A549 (cell line): ENCODE data around the gene CHST6. TPM values are rescaled to one million over a fixed set of nuclear protein-coding genes. Genes with fewer than 3 reads are reported as not detected.
"Not testable (repeated sequence)": the region's sequence is repeated elsewhere in the genome, so short reads cannot be mapped to it uniquely, and the experiment has no call there.

Experiments
- ATAC-seq, 2 experiments: fragments of 200-7000 bp in 1 of 2; fragments of >200 bp in 1 of 2; cut with Nextera tagmentation in 1 of 2; cut with Tn5 transposase in 1 of 2; 3 replicates each; pipeline versions ENCODE4 v1.8.0 to v1.9.1; 2018 to 2020; ENCODE audit warnings: mild to moderate bottlenecking in 1 of 2, moderate library complexity in 1 of 2
- CTCF ChIA-PET: fragments of 300-600 bp; sonication (Branson Sonifier 250); formaldehyde crosslinking; extraction: SDS; loops from one replicate; lab custom pipeline; 2021; ENCODE audit warnings: antibody characterized with exemption, inconsistent platforms; lab: Yijun Ruan, JAX
- POLR2A ChIA-PET: fragments of 350-600 bp; formaldehyde crosslinking; extraction: SDS; loops from one replicate; lab custom pipeline; 2021; ENCODE audit warnings: antibody characterized with exemption, inconsistent platforms; lab: Yijun Ruan, JAX
- DNase-seq, 2 experiments: peaks; one replicate each; pipeline versions ENCODE4 v3.0.0 to v3.0.0-alpha.2; 2011 to 2016; ENCODE audit warnings: low read depth in 1 of 2, low spot score in 1 of 2
- FAIRE-seq: peaks from 2 replicates; lab custom pipeline; 2011; peaks lifted over from hg19 to GRCh38; lab: Jason Lieb, UNC
- H3K27ac ChIP-seq, 2 experiments: fragments of >200 bp; sonication (Bioruptor Twin); formaldehyde crosslinking; 3 replicates each; pipeline ENCODE4 v1.5.1; 2016 to 2017
- H3K4me1 ChIP-seq: fragments of >200 bp; sonication (Bioruptor Twin); formaldehyde crosslinking; 3 replicates; pipeline ENCODE4 v1.6.1; 2016
- H3K4me2 ChIP-seq: fragments of >200 bp; sonication (Bioruptor Twin); formaldehyde crosslinking; 3 replicates; pipeline ENCODE4 v1.6.1; 2016
- H3K4me3 ChIP-seq: fragments of >200 bp; sonication (Bioruptor Twin); formaldehyde crosslinking; 3 replicates; pipeline ENCODE4 v1.5.1; 2016
- H3K9me3 ChIP-seq: fragments of >200 bp; sonication (Bioruptor Twin); formaldehyde crosslinking; 3 replicates; pipeline ENCODE4 v1.6.1; 2016
- BHLHE40 ChIP-seq: IDR thresholded peaks from 2 replicates; pipeline ENCODE4 v1.6.1; 2012; ENCODE audit warnings: low read depth, low read length, inconsistent platforms
- CBX8 ChIP-seq: fragments of 200-600 bp; sonication (generic); IDR thresholded peaks from 2 replicates; pipeline ENCODE4 v1.6.1; 2016
- CHD4 ChIP-seq: fragments of 200-600 bp; sonication (generic); IDR thresholded peaks from 2 replicates; pipeline ENCODE4 v1.6.1; 2016; ENCODE audit warnings: antibody characterized with exemption, mild to moderate bottlenecking, borderline replicate concordance
- E2F6 ChIP-seq: IDR thresholded peaks from 2 replicates; pipeline ENCODE4 v1.6.1; 2012; ENCODE audit warnings: low read depth, borderline replicate concordance
- EHF ChIP-seq: fragments of 250-450 bp; sonication (Bioruptor Pico); IDR thresholded peaks from 2 replicates; pipeline ENCODE4 v1.5.0; 2020; ENCODE audit warnings: mild to moderate bottlenecking
- EHMT2 ChIP-seq: fragments of 200-600 bp; sonication (generic); IDR thresholded peaks from 2 replicates; pipeline ENCODE4 v1.6.1; 2016; ENCODE audit warnings: antibody characterized with exemption, low read depth, mild to moderate bottlenecking, moderate library complexity
- FOXS1 ChIP-seq: fragments of 250-450 bp; sonication (Bioruptor Pico); IDR thresholded peaks from 2 replicates; pipeline ENCODE4 v1.5.0; 2020; ENCODE audit warnings: mild to moderate bottlenecking, moderate library complexity
- GATA3 ChIP-seq: IDR thresholded peaks from 2 replicates; pipeline ENCODE4 v1.6.1; 2012; ENCODE audit warnings: borderline replicate concordance
- HDAC2 ChIP-seq: fragments of 200-600 bp; sonication (generic); IDR thresholded peaks from 2 replicates; pipeline ENCODE4 v1.6.1; 2016
- HMGXB4 ChIP-seq: fragments of 250-450 bp; sonication (Bioruptor Pico); IDR thresholded peaks from 2 replicates; pipeline ENCODE4 v1.5.0; 2021; ENCODE audit warnings: mild to moderate bottlenecking, moderate library complexity, borderline replicate concordance
- HOXA7 ChIP-seq: fragments of 250-450 bp; sonication (Bioruptor Pico); IDR thresholded peaks from 2 replicates; pipeline ENCODE4 v1.5.0; 2020; ENCODE audit warnings: mild to moderate bottlenecking, moderate library complexity
- HOXB5 ChIP-seq: fragments of 250-450 bp; sonication (Bioruptor Pico); IDR thresholded peaks from 2 replicates; pipeline ENCODE4 v1.5.0; 2020; ENCODE audit warnings: mild to moderate bottlenecking, moderate library complexity
- JUNB ChIP-seq: fragments of >200 bp; sonication (Bioruptor Twin); formaldehyde crosslinking; IDR thresholded peaks from 2 replicates; pipeline ENCODE4 v1.6.1; 2016
- KDM1A ChIP-seq: fragments of 200-600 bp; sonication (generic); IDR thresholded peaks from 2 replicates; pipeline ENCODE4 v1.6.1; 2016; ENCODE audit warnings: low read depth, mild to moderate bottlenecking
- MAFK ChIP-seq: fragments of 450-650 bp; IDR thresholded peaks from 2 replicates; pipeline ENCODE4 v1.6.1; 2014; ENCODE audit not compliant: partially characterized antibody
- MAZ ChIP-seq: fragments of 150-350 bp; IDR thresholded peaks from 2 replicates; pipeline ENCODE4 v1.6.1; 2014; ENCODE audit warnings: antibody characterized with exemption, low read depth, low read length, borderline replicate concordance
- NR3C1 ChIP-seq: fragments of >200 bp; sonication (Bioruptor Twin); formaldehyde crosslinking; IDR thresholded peaks from 3 replicates; pipeline ENCODE4 v1.6.1; 2017
- POLR2A ChIP-seq: IDR thresholded peaks from 2 replicates; pipeline ENCODE4 v1.6.1; 2012; ENCODE audit warnings: mild to moderate bottlenecking, low read length
- RARB ChIP-seq: fragments of 250-450 bp; sonication (Bioruptor Pico); IDR thresholded peaks from 2 replicates; pipeline ENCODE4 v1.8.0; 2021; ENCODE audit warnings: mild to moderate bottlenecking, moderate library complexity
- RCOR1 ChIP-seq: fragments of 150-350 bp; IDR thresholded peaks from 2 replicates; pipeline ENCODE4 v1.6.1; 2014; ENCODE audit warnings: antibody characterized with exemption, low read length, low read depth
- RNF2 ChIP-seq: fragments of 200-600 bp; sonication (generic); IDR thresholded peaks from 2 replicates; pipeline ENCODE4 v1.6.1; 2016; ENCODE audit warnings: low read depth, mild to moderate bottlenecking, antibody characterized with exemption, moderate library complexity, borderline replicate concordance
- SREBF2 ChIP-seq: fragments of 450-650 bp; IDR thresholded peaks from 2 replicates; pipeline ENCODE4 v1.6.1; 2014; ENCODE audit warnings: mild to moderate bottlenecking, moderate library complexity
- TP53 ChIP-seq: fragments of 250-450 bp; sonication (Bioruptor Pico); IDR thresholded peaks from 2 replicates; pipeline ENCODE4 v1.5.0; 2021; ENCODE audit warnings: mild to moderate bottlenecking, moderate library complexity
- ZSCAN20 ChIP-seq: fragments of 250-450 bp; sonication (Bioruptor Pico); IDR thresholded peaks from 2 replicates; pipeline ENCODE4 v1.8.0; 2022; ENCODE audit warnings: mild to moderate bottlenecking, moderate library complexity
- WGBS: methylation state at CpG from one replicate; pipeline ENCODE4 v1.1.6; 2017; ENCODE audit errors: missing lambda C conversion rate; 5-methylcytosine and 5-hydroxymethylcytosine counted together
- polyA plus RNA-seq, 4 experiments: library from polyadenylated mRNA; depleted of rRNA in 3 of 4; stranded (reverse); fragments of >200 nt; fragmentation: RNase III in 1 of 4; extraction: RNeasy Plus Mini Kit Qiagen cat#74134 plus additional on column Dnase treatment in 1 of 4; gene quantifications; 2 replicates in 3 of 4; 3 replicates in 1 of 4; pipeline ENCODE4 v1.2.3, GENCODE V29; 2011 to 2017

Gene CHST6
- polyA plus RNA-seq, 2 of the 4 experiments (the other 2 are of a cell fraction) = 0.37 to 0.74 TPM

GRCh38 chr16:75456971-75457370 is 38.3 kb downstream of the CHST6 start (continued):
- TF ChIP-seq NR3C1 = no peak
- no peak for TF ChIP-seq GATA3
- TF ChIP-seq BHLHE40 = no peak
- no peak for TF ChIP-seq EHMT2
- no peak for TF ChIP-seq RCOR1
- TF ChIP-seq KDM1A = no peak
- TF ChIP-seq ZSCAN20 = no peak
- no peak for TF ChIP-seq MAZ
- no peak for TF ChIP-seq POLR2A

GRCh38 chr16:75456486-75456885 is 38.8 kb downstream of the CHST6 start:
- peak; percentile 32 to 48; a peak in 2 of 6 replicates for ATAC-seq
- FAIRE-seq, H3K27ac ChIP-seq, H3K4me3 ChIP-seq, H3K9me3 ChIP-seq, DNase-seq, H3K4me1 ChIP-seq, H3K4me2 ChIP-seq: not testable (repeated sequence)
- ChIA-PET CTCF (interaction anchor here (1.0 to 4.8 kb wide), 6 partner anchors 7 to 176 kb away, joined by 3 to 37 read pairs (median 4); partner anchors contain the start of gene TMEM170A), POLR2A (interaction anchor here (0.8 kb wide), 1 partner anchor 35 kb away, joined by 4 read pairs; no protein-coding TSS in a partner anchor)
- WGBS = 92% methylated on average over 4 of the region's 4 CpGs

- DNase-seq (no peak), ATAC-seq (no peak), FAIRE-seq (no peak)
- TF ChIP-seq RNF2 = no peak
- Histone ChIP-seq H3K9me3 (no peaks in the 10 kb centered on the region), H3K4me2 (no peak overlapping the region), H3K27ac (no peak overlapping the region), H3K4me1 (no peaks in the 10 kb centered on the region; the same call in 2 of the 3 replicates), H3K4me3 (no peak overlapping the region)
- CTCF ChIA-PET = interaction anchor here (0.6 to 4.8 kb wide), 6 partner anchors 8 to 177 kb away, joined by 3 to 37 read pairs (median 4); partner anchors contain the start of gene TMEM170A
- WGBS = 89% methylated on average over 5 of the region's 5 CpGs
- POLR2A ChIA-PET = no interaction called here
Measured at GRCh38 chr16:75455677-75456076, 39.6 kb downstream of the CHST6 start.

- FAIRE-seq = no peak
- Histone ChIP-seq H3K27ac (no peak overlapping the region), H3K4me1 (no peaks in the 10 kb centered on the region)
- TF ChIP-seq KDM1A (no peak), HDAC2 (no peak), HOXA7 (CRISPR knock-in tag) (no peak), FOXS1 (no peak), RNF2 (no peak), GATA3 (no peak), RARB (CRISPR knock-in tag) (no peak), EHMT2 (no peak), TP53 (CRISPR knock-in tag) (no peak), JUNB (no peak), CBX8 (no peak), CHD4 (no peak), MAFK (no peak), POLR2A (no peak), E2F6 (no peak), EHF (no peak), HOXB5 (no peak), HMGXB4 (no peak), SREBF2 (no peak)
- TF ChIP-seq, all 56 proteins: peak for 0
- Histone ChIP-seq H3K4me2 (no peak overlapping the region), H3K9me3 (no peaks in the 10 kb centered on the region), H3K4me3 (no peak overlapping the region)
- no peak for DNase-seq
- POLR2A ChIA-PET = no interaction called here
- no peak for ATAC-seq
- CTCF ChIA-PET = interaction anchor here (0.6 to 4.8 kb wide), 4 partner anchors 11 to 1511 kb away, joined by 3 to 37 read pairs (median 5); partner anchors contain the start of gene TMEM170A
- WGBS = 96% methylated on average over 12 of the region's 12 CpGs
Measured at GRCh38 chr16:75452464-75453190, 42.6 kb downstream of the CHST6 start.
